Stimulated activated CD4-positive, alpha-beta T cell treated with anti-CD3 and anti-CD28 coated beads, Interleukin-2, amount 100 ng/mL, for 4 hours (primary cell): ENCODE results near the gene TMED10.

ENCODE experiments used
- DNase-seq: peaks from one replicate; pipeline ENCODE4 v3.0.0-alpha.2; 2020; ENCODE audit warnings: low read depth

TMED10 gene

GRCh38 chr14:75084513-75084912, 91.9 kb downstream of the TMED10 start:
- no peak for DNase-seq

DNA sequence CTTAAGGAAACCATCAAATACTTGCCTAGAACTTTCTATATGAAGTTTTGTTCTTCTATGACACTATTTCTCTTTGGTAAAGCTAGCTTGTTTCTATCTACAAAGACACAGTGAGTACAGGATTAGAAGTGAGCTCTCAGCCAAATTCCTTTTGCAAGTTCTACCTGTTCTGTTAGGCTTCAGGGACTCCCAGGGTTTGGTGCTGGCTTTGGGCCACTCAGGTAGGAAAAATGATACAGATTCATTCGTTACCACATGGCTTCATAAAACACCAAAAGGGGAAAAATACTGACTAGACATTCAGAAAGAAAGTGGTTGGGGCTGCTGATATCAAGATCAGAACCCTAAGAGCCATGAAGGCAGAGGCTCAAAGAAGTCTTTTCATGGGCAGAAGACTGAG, 93.1 kb downstream of the TMED10 start:
- no peak for DNase-seq

DNA sequence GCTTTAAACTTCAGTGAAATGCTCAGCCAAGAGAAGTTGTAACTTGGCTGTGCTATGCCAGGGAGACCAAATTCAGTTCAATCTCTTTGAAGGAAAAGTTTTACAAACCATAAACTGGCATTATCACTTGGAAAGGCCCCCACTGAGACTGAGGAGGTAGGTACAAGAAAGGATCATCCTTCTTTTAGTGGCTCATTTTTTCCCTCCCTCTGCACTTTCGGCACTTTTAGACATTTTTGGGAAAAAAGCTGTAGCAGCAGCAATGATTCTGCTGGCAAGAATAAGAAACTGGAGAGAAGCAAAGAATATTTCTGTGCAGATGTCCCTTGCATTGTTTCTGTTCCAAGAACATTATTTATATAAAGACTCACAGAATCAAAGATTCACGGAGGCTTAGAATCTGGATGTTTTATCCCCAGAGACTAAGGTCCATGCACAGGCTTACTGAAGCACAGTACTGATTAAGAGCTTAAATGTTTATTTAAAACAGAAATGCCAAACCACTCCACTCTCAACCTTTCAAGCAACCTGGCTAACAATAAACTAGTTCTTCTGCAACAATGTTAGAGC, 94.7 kb downstream of the TMED10 start:
- no peak for DNase-seq
